Ascending aorta (tissue), 2 donors: ENCODE measurements around the gene NINJ2. TPM values are rescaled to one million over a fixed set of nuclear protein-coding genes. Genes with fewer than 3 reads are reported as not detected.

Experiments
- DNase-seq, 2 donors: peaks; one replicate each; pipeline ENCODE4 v3.0.0-alpha.2; 2019; ENCODE audit warnings: low spot score in 2 of 2
- H3K27ac ChIP-seq, 2 donors: fragments of 200-600 bp; sonication (generic); one replicate each; pipeline ENCODE4 v1.5.1; 2016 to 2017; ENCODE audit warnings: mild to moderate bottlenecking in 1 of 2
- H3K27me3 ChIP-seq: fragments of 200-600 bp; sonication (generic); one replicate; pipeline ENCODE4 v1.5.1; 2017
- H3K36me3 ChIP-seq, 2 donors: fragments of 200-600 bp; sonication (generic); one replicate each; pipeline ENCODE4 v1.5.1; 2016
- H3K4me1 ChIP-seq, 2 donors: fragments of 200-600 bp; sonication (generic); one replicate each; pipeline ENCODE4 v1.5.1; 2016 to 2017; ENCODE audit warnings: mild to moderate bottlenecking in 1 of 2
- H3K4me3 ChIP-seq, 2 donors: fragments of 200-600 bp; sonication (generic); one replicate each; pipeline ENCODE4 v1.5.1; 2016 to 2017; ENCODE audit warnings: mild to moderate bottlenecking in 1 of 2
- H3K9me3 ChIP-seq, 2 donors: fragments of 200-600 bp; sonication (generic); one replicate each; pipeline ENCODE4 v1.5.1; 2016
- intact Hi-C: fragments of 100-400 bp; cut with DNase I; formaldehyde crosslinking; loops from one replicate; pipeline ENCODE4 v1.15.1; 2023
- total RNA-seq: library from RNA; depleted of rRNA; stranded (reverse); fragments of >200 nt; gene quantifications from one replicate; pipeline ENCODE4 v1.1.0, GENCODE V29; 2016
- TF ChIP-seq, protein P1 (sequence below), 3 experiments: fragments of 200-600 bp in 2 of 3; fragments of 450-650 bp in 1 of 3; sonication (generic) in 2 of 3; IDR thresholded peaks; one replicate each; pipeline ENCODE4 v1.5.1; 2016 to 2019; ENCODE audit warnings: antibody characterized with exemption in 3 of 3, mild to moderate bottlenecking in 1 of 3, moderate library complexity in 1 of 3

The NINJ2 gene
- total RNA-seq, 1 donor from 2014 or later: 24.1 TPM

- Histone ChIP-seq H3K36me3 (peaks cover 17 to 39% of the 10 kb centered on the region in 2 donors), H3K4me1 (peaks cover 6 to 14% of the 10 kb centered on the region in 2 donors), H3K27ac (peak overlapping the region in 1 of 2 donors; percentile 5), H3K9me3 (no peaks in the 10 kb centered on the region), H3K27me3 (no peaks in the 10 kb centered on the region), H3K4me3 (no peak overlapping the region)
- intact Hi-C loops: no loop called here
- no peak for DNase-seq
- TF ChIP-seq, protein P1, sequence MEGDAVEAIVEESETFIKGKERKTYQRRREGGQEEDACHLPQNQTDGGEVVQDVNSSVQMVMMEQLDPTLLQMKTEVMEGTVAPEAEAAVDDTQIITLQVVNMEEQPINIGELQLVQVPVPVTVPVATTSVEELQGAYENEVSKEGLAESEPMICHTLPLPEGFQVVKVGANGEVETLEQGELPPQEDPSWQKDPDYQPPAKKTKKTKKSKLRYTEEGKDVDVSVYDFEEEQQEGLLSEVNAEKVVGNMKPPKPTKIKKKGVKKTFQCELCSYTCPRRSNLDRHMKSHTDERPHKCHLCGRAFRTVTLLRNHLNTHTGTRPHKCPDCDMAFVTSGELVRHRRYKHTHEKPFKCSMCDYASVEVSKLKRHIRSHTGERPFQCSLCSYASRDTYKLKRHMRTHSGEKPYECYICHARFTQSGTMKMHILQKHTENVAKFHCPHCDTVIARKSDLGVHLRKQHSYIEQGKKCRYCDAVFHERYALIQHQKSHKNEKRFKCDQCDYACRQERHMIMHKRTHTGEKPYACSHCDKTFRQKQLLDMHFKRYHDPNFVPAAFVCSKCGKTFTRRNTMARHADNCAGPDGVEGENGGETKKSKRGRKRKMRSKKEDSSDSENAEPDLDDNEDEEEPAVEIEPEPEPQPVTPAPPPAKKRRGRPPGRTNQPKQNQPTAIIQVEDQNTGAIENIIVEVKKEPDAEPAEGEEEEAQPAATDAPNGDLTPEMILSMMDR (IDR thresholded peaks at IDR 0.05): no peak
These were observed 109.8 kb downstream of the NINJ2 start for GRCh38 chr12:553216-554000.

GRCh38 chr12:552466-552865, 110.8 kb downstream of the NINJ2 start:
- Histone ChIP-seq H3K9me3 (no peaks in the 10 kb centered on the region), H3K27me3 (no peaks in the 10 kb centered on the region), H3K4me1 (peaks cover 6 to 14% of the 10 kb centered on the region in 2 donors), H3K4me3 (no peak overlapping the region), H3K36me3 (peaks cover 15 to 33% of the 10 kb centered on the region in 2 donors), H3K27ac (no peak overlapping the region)
- intact Hi-C loops: no loop called here
- TF ChIP-seq, protein P1 (IDR thresholded peaks at IDR 0.05): no peak
- DNase-seq: no peak

DNA sequence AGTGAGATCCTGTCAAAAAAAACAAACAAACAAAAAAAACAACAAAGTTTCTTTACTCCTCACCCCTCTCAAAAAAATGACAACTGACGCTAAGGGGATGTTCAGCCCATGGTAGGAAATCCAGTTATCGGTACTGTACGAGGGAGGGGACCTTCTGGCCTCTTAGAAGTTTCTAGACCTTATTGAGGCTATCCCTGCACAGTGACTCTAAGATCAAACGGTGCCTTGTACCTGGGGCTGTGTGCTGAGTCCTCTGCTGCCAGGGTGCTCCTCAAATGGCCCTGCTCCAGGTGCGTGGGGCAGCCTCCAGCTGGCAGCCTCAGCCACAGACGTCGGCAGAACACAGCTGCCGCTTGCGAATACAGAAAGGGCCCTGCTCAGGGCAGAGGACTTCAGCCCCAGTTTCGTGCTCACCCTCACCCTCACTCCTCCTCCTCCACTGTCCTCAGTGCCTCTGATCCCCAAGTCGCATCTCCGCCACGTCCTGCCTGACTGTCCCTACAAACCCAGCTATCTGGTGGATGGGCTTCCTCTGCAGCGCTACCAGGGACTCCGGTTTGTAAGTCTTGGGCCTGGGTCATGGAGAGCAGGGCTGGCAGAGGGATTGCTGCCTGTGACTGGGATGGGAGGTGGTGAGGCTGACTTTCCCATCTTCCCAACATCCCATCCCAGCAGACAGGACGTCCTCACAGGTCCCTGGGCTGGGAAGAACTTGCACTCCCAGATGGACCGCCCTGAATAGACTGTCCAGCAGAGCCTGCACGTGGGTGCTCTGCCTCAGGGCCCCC, 112.6 kb downstream of the NINJ2 start:
- DNase-seq: no peak
- no peak overlapping the region for H3K27ac ChIP-seq
- TF ChIP-seq, protein P1 (IDR thresholded peaks at IDR 0.05): no peak

GRCh38 chr12:549476-550082, 113.7 kb downstream of the NINJ2 start:
- Histone ChIP-seq H3K9me3 (no peaks in the 10 kb centered on the region), H3K27me3 (no peaks in the 10 kb centered on the region), H3K4me3 (no peak overlapping the region), H3K27ac (no peak overlapping the region), H3K4me1 (peaks cover 6 to 20% of the 10 kb centered on the region in 2 donors), H3K36me3 (peaks cover 13 to 26% of the 10 kb centered on the region in 2 donors)
- no peak for DNase-seq
- intact Hi-C loops: no loop called here
- TF ChIP-seq, protein P1 (IDR thresholded peaks at IDR 0.05): no peak

More for the DNA sequence above, 112.6 kb downstream of the NINJ2 start:
- Histone ChIP-seq H3K9me3 (no peaks in the 10 kb centered on the region), H3K4me3 (no peak overlapping the region), H3K36me3 (peaks cover 13 to 26% of the 10 kb centered on the region in 2 donors), H3K4me1 (peaks cover 6 to 20% of the 10 kb centered on the region in 2 donors), H3K27me3 (no peaks in the 10 kb centered on the region)
- intact Hi-C loops: no loop called here

DNA sequence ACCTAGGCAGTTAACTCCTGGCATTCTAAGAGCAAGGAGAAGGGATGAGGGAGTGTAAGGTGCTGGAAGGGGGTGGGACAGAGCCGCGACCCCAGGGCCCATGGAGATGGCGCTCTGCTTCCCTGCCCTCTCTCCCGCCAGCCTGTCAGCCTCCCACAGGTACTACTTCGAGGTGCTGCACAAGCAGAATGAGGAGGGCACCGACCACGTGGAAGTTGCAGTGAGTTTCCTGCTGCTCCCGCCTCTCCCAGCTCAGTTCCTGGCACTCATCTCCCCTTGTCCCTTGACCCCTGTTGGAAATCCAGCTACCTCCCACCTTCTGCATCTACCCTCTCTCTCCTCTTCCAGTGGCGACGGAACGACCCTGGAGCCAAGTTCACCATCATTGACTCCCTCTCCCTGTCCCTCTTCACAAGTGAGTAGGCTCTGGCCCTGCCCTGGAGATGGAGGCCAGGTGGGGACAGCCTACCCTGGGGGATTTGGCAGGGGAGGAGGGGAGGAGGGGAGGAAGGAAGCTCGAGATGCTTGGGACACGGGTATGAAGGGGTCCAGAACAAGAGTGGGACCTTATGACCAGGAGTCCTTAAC, 115.3 kb downstream of the NINJ2 start:
- no peak overlapping the region for H3K27ac ChIP-seq
- TF ChIP-seq, protein P1 (IDR thresholded peaks at IDR 0.05): no peak
- intact Hi-C loops: loop anchor here (1.0 to 2.0 kb wide), 3 partner anchors 47 to 105 kb away; no protein-coding TSS in a partner anchor
- H3K4me3 ChIP-seq: no peak overlapping the region
- peaks cover 6 to 23% of the 10 kb centered on the region in 2 donors for H3K36me3 ChIP-seq
- peaks cover 6 to 20% of the 10 kb centered on the region in 2 donors for H3K4me1 ChIP-seq
- no peaks in the 10 kb centered on the region for H3K27me3 ChIP-seq
- DNase-seq: no peak
- H3K9me3 ChIP-seq: no peaks in the 10 kb centered on the region
